ENCODE results near the gene SSRP1. TPM values are rescaled to one million over a fixed set of nuclear protein-coding genes. Genes with fewer than 3 reads are reported as not detected.
A peak's percentile ranks its signal among the peaks of the same experiment; 100 is the strongest.
"Not testable (repeated sequence)": the region's sequence is repeated elsewhere in the genome, so short reads cannot be mapped to it uniquely, and the experiment has no call there.

Gene SSRP1
- total RNA-seq, 8 experiments from 2014 or later, result 64.9 to 164 (median 101) TPM

DNA sequence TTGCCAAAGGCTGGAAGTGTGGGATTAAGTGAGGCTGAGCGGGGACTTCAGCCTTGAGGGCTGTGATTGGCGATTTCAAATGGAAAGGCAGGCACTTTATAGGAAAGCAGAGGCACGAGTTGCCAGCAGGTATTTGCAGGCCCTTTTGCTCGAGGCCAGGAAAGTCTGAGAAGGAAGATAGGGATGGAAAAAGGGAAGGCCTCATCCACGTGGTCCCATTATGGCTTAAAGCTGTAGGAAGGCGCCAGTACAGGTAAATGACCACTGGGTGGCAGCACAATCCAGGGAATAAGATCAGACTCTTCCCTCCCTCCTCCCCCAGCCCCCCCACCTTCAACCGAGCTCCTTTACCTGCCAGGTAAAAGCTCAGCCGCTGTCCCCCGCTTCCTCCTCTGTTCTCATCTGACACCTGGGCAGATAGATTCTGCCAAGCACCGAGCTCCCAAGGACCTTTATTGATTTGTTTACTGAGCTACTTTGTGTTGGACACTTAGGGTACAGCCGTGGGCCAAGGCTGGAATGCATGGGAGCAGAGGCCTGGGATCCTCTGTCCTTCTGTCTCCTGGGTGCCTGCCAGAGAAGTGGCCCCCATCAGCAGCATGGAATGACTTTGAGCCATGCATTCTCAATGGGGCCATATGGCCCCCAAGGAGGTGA is 10.0 kb upstream of the SSRP1 start:
- Histone ChIP-seq H3K27ac (no peak overlapping the region), H3K4me1 (replicated peaks in 1 of 2) (peaks cover 33% of the 10 kb centered on the region in 2 donors), H3K4me3 (no peak overlapping the region)
- in situ Hi-C loops (cut with MboI; ENCODE audit: low pct_unique_long_range_greater_than_20kb in 2 of 9, low sequenced_read_pairs in 9 of 9, unreplicated experiment in 9 of 9), result loop anchor here in 2 of 9 experiments (25.0 kb wide), 2 partner anchors 117 to 167 kb away; partner anchors contain the start of genes RTN4RL2 (in 1 of the 2) and SLC43A1 (in 1 of the 2)
- 0 to 100% (median 31%) methylated on average over 1 to 8 of the region's 11 CpGs; no CpG with 5 or more reads in 2 of the 10 experiments for WGBS, 10 experiments
- ATAC-seq (replicated peaks in 6 of 8), result peak; percentile 48 to 89 (median 58)

DNA sequence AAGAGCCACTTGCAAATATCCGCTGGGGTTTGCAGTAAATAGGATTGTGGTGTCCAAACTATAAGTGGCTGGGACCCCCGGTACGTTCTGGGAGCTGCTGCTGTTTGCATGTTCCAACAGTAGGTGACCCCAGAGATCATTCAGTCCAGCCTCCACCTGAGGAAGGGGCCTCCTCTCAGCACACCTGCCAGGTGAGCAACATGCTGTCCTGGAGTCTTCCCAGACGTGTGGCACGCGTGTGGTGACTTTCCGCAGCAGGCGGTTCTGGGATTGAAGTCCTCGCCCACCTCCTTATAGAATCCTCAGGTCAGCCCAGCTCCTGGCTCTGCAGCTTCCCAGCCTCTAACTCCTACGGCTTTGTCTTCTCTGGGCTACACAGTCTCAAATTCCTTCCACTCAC is 9.1 kb upstream of the SSRP1 start:
- Histone ChIP-seq H3K27ac (no peak overlapping the region), H3K4me3 (no peak overlapping the region), H3K4me1 (replicated peaks in 1 of 2) (peaks cover 36 to 39% of the 10 kb centered on the region in 2 donors)
- in situ Hi-C loops (cut with MboI; ENCODE audit: low pct_unique_long_range_greater_than_20kb in 2 of 9, low sequenced_read_pairs in 9 of 9, unreplicated experiment in 9 of 9), result loop anchor here in 2 of 9 experiments (25.0 kb wide), 2 partner anchors 117 to 167 kb away; partner anchors contain the start of genes RTN4RL2 (in 1 of the 2) and SLC43A1 (in 1 of the 2)
- no peak for ATAC-seq (replicated peaks in 6 of 8)
- 95 to 100% (median 96%) methylated on average over 2 to 3 of the region's 10 CpGs; no CpG with 5 or more reads in 7 of the 10 experiments for WGBS, 10 experiments

DNA sequence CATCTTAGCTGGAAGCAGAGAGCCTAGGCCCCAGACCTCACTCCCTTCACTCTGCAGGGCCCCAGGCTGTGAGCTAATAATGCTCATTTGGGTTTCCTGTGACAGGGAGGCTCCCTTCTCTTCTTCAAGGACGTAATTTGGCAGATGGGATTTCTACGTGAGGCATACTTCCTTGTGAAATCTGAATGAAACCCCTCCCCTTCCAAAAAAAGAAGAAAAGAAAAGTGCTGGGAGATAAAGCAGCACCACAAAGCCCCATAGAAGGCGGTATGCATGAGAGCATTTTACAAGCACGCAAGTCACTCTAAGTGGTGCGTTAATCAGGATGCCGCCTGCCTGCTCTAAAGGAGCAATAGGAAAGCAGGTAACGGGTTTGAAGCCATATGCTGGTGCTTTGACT is 8.1 kb upstream of the SSRP1 start:
- peak in 2 of 8 experiments; percentile 14 to 41 for ATAC-seq (replicated peaks in 6 of 8)
- peak overlapping the region in 1 of 2 donors; percentile 34 for H3K27ac ChIP-seq
- H3K4me3 ChIP-seq, result no peak overlapping the region
- WGBS, 10 experiments, result 40 to 73% (median 55%) methylated on average over 1 to 7 of the region's 7 CpGs; no CpG with 5 or more reads in 3 of the 10 experiments
- peaks cover 41 to 44% of the 10 kb centered on the region in 2 donors for H3K4me1 ChIP-seq (replicated peaks in 1 of 2)
- in situ Hi-C loops (cut with MboI; ENCODE audit: low pct_unique_long_range_greater_than_20kb in 2 of 9, low sequenced_read_pairs in 9 of 9, unreplicated experiment in 9 of 9), result loop anchor here in 2 of 9 experiments (25.0 kb wide), 2 partner anchors 118 to 168 kb away; partner anchors contain the start of genes RTN4RL2 (in 1 of the 2) and SLC43A1 (in 1 of the 2)

DNA sequence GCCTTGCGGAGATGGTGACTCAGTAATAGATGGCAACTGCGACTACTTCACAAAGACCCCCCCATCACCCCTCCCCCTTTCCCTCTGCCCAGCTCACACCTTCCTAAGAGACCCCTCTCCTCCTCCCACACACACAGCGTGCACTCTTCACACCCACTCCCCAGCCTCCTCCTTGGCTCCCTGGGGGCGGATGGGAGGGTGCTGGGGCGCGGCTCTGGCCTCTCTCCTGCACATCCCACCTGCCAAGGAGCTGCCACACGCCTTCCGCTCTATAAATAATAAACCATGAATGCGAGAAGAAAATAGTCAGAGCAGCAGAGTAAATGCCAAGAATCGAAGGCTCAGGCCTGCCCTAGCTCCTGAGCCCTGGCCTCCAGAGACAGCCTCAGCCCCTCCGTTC is 7.0 kb upstream of the SSRP1 start:
- Histone ChIP-seq H3K4me1 (replicated peaks in 1 of 2) (peaks cover 47 to 50% of the 10 kb centered on the region in 2 donors), H3K27ac (no peak overlapping the region), H3K4me3 (no peak overlapping the region)
- in situ Hi-C loops (cut with MboI; ENCODE audit: low pct_unique_long_range_greater_than_20kb in 2 of 9, low sequenced_read_pairs in 9 of 9, unreplicated experiment in 9 of 9), result loop anchor here in 2 of 9 experiments (25.0 kb wide), 2 partner anchors 120 to 170 kb away; partner anchors contain the start of genes RTN4RL2 (in 1 of the 2) and SLC43A1 (in 1 of the 2)
- 40 to 100% (median 56%) methylated on average over 1 to 2 of the region's 11 CpGs; no CpG with 5 or more reads in 6 of the 10 experiments for WGBS, 10 experiments
- no peak for ATAC-seq (replicated peaks in 6 of 8)

DNA sequence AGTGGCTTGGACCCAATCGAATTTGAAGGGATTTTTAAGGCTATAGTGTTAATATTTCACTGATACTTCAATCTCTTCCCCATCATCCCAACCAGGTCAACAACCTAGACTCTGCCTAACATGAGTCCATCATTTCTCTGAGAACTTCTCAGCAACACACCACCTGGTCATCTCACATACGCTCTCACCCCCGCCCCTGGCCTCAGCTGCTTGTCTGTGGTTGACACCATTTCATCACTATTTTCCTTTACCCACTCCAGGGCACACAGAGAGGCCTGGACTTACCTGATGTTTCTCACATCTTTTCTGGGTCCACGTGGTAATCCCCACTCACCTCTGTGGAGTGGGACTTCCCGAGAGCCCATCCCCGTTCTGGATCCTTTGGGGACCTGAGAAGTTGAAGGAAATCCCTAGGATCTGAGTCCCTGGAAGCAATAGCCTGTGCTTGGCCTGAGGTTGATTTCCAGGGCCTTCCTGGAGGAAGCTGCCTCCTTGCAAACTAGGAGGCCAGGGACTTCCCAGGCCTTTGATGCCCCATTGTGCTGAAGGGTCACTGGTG is 5.6 kb upstream of the SSRP1 start:
- in situ Hi-C loops (cut with MboI; ENCODE audit: low pct_unique_long_range_greater_than_20kb in 2 of 9, low sequenced_read_pairs in 9 of 9, unreplicated experiment in 9 of 9), result loop anchor here in 2 of 9 experiments (25.0 kb wide), 2 partner anchors 121 to 171 kb away; partner anchors contain the start of genes RTN4RL2 (in 1 of the 2) and SLC43A1 (in 1 of the 2)
- no peak for ATAC-seq (replicated peaks in 6 of 8)
- no peak overlapping the region for H3K27ac ChIP-seq
- peaks cover 54 to 55% of the 10 kb centered on the region in 2 donors for H3K4me1 ChIP-seq (replicated peaks in 1 of 2)
- peak overlapping the region in 1 of 5 donors; percentile 29 for H3K4me3 ChIP-seq
- WGBS, 10 experiments, result 0 to 88% (median 80%) methylated on average over 1 to 3 of the region's 6 CpGs; no CpG with 5 or more reads in 5 of the 10 experiments

DNA sequence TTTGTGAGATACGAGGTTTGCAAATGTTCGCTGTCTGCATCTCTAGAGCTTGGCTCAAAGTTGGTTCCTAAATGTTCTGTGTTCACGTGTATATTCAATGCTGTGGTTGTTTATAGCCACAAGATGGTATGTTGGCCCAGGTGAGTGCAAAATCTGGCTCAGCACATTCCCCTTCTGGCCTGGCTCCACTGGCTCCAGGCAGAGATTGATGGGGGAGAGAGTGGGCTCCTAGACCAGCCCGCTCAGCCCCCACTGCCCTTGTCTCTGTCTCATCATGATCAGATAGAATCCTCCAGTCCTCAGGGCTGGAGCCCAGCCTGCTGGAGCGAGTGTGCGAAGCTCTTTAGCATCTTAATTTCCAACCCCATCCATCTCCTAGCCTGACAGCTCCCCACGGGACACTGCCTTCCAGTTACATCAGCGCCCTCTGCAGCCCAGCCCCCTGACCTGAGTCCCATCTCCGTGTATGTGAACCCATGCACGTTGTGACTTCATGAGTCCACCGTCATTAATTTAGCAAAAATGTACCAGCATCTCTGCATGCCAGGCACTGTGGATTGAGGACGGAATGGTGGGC is 4.4 kb upstream of the SSRP1 start:
- Histone ChIP-seq H3K27ac (peak overlapping the region; percentile 70 to 85), H3K4me1 (replicated peaks in 1 of 2) (peaks cover 52 to 55% of the 10 kb centered on the region in 2 donors), H3K4me3 (peak overlapping the region in 4 of 5 donors; percentile 4 to 29 (median 20))
- in situ Hi-C loops (cut with MboI; ENCODE audit: low pct_unique_long_range_greater_than_20kb in 2 of 9, low sequenced_read_pairs in 9 of 9, unreplicated experiment in 9 of 9), result loop anchor here in 2 of 9 experiments (25.0 kb wide), 2 partner anchors 122 to 172 kb away; partner anchors contain the start of genes RTN4RL2 (in 1 of the 2) and SLC43A1 (in 1 of the 2)
- 7 to 54% (median 30%) methylated on average over 2 to 11 of the region's 12 CpGs; no CpG with 5 or more reads in 3 of the 10 experiments for WGBS, 10 experiments
- ATAC-seq (replicated peaks in 6 of 8), result peak; percentile 37 to 86 (median 84)

DNA sequence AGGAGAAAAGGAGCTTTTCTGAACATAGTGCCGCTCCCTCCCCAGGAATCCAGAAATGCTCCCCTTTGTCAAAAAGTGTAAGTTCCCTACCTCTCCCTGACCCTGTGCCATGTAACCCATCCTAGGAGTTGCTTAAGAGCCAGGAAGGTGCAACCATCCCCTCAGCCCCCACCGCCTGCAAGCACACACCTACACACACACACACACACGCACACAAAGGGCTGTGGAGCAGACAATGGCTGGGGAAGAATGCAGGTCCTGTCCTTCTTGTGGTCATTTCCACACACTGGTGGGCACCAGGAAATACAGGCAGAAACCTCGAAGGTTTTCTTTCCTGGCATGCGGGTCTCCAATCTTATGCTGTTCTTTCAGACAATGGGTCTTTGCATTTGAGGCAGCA is 3.6 kb upstream of the SSRP1 start:
- in situ Hi-C loops (cut with MboI; ENCODE audit: low pct_unique_long_range_greater_than_20kb in 2 of 9, low sequenced_read_pairs in 9 of 9, unreplicated experiment in 9 of 9), result loop anchor here in 2 of 9 experiments (25.0 kb wide), 2 partner anchors 123 to 173 kb away; partner anchors contain the start of genes RTN4RL2 (in 1 of the 2) and SLC43A1 (in 1 of the 2)
- no peak for ATAC-seq (replicated peaks in 6 of 8)
- WGBS, 10 experiments, result 65 to 80% (median 73%) methylated on average over 1 to 3 of the region's 5 CpGs; no CpG with 5 or more reads in 6 of the 10 experiments
- Histone ChIP-seq H3K4me1 (replicated peaks in 1 of 2) (peaks cover 55 to 58% of the 10 kb centered on the region in 2 donors), H3K27ac (peak overlapping the region; percentile 73 to 85), H3K4me3 (peak overlapping the region in 4 of 5 donors; percentile 3 to 29 (median 20))

DNA sequence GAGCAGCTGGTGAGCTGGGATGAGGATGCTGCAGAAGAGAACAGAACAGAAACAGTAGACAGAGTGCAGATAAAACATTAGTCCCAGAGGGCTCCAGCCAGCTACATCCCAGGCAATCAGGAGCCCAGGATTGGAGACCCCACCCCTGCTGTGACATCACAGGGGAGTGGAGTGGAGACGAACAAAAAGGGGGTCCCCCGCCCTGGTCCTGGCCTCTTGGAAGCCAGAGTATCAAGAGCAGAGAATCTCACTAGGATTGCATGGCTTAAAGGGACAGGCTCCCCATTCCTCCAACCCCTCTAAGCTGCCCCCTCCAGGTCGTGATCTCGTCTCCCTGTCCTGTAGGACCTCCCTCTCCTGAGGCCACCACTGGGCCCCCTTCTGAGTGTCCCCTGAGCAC is 2.5 kb upstream of the SSRP1 start, which contains the start of gene P2RX3:
Gene P2RX3, plus strand, starts transcription at position 211 of the 400 bp plus-strand sequence. CDS start 199 bp downstream, outside the sequence.
- in situ Hi-C loops (cut with MboI; ENCODE audit: low pct_unique_long_range_greater_than_20kb in 2 of 9, low sequenced_read_pairs in 9 of 9, unreplicated experiment in 9 of 9), result loop anchor here in 2 of 9 experiments (25.0 kb wide), 2 partner anchors 124 to 174 kb away; partner anchors contain the start of genes RTN4RL2 (in 1 of the 2) and SLC43A1 (in 1 of the 2)
- peak within 1 kb of the TSS; percentile 73 to 85 for H3K27ac ChIP-seq
- ATAC-seq (replicated peaks in 6 of 8), result peak in 3 of 8 experiments; percentile 24 to 40 (median 25)
- WGBS, 10 experiments, result 0 to 38% methylated on average over 1 to 2 of the region's 4 CpGs; no CpG with 5 or more reads in 8 of the 10 experiments
- H3K4me3 ChIP-seq, result peak within 1 kb of the TSS in 4 of 5 donors; percentile 5 to 29 (median 20)
- H3K4me1 ChIP-seq (replicated peaks in 1 of 2), result peaks cover 49 to 50% of the 10 kb centered on the region in 2 donors

DNA sequence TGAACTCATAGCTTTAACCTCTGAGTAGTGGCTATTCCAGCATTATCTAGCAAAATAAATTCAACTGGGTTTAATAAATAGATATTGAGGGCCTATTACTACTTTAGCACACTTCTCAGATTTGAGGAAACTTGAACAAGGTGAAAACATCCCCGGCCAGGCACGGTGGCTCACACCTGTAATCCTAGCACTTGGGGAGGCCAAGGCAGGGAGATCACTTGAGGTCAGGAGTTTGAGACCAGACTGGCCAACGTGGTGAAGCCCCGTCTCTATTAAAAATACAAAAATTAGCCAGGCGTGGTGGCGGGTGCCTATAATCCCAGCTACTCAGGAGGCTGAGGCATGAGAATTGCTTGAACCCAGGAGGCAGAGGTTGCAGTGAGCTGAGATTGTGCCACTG is 1.2 kb upstream of the SSRP1 start:
- in situ Hi-C loops (cut with MboI; ENCODE audit: low pct_unique_long_range_greater_than_20kb in 2 of 9, low sequenced_read_pairs in 9 of 9, unreplicated experiment in 9 of 9), result loop anchor here in 2 of 9 experiments (25.0 kb wide), 2 partner anchors 125 to 175 kb away; partner anchors contain the start of genes RTN4RL2 (in 1 of the 2) and SLC43A1 (in 1 of the 2)
- 80 to 100% (median 92%) methylated on average over 2 to 6 of the region's 6 CpGs; no CpG with 5 or more reads in 3 of the 10 experiments for WGBS, 10 experiments
- not testable (repeated sequence) for ATAC-seq (replicated peaks in 6 of 8); H3K27ac ChIP-seq; H3K4me3 ChIP-seq
- peaks cover 41 to 45% of the 10 kb centered on the region in 2 donors for H3K4me1 ChIP-seq (replicated peaks in 1 of 2)

DNA sequence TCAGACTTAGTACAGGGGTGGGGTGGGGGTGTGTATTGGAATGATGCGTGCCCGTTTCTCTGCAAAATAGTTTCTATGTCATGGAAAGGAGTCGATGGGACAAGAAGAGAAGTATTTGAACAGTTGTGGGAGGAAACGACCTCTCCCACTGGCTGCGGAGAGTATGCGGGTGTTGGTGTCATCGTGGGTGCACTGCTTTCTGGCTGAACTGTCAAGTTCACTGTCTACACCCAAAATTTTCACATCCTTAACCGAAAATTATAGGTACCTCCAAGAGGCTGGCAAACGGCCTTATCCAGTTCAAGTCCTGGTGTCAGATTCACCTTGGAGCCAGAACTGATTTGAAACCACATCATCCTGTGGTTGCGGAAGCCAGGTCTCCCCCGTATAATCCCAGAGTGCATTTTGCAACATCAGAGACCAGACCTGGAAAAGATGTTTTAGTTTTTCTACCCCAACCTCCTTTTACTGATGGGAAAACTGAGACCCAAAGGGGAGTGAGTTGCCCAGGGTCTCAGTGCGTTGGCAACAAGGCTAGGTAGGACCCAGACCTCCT is 497 bp upstream of the SSRP1 start:
- 42 to 100% (median 67%) methylated on average over 1 to 10 of the region's 12 CpGs; no CpG with 5 or more reads in 1 of the 10 experiments for WGBS, 10 experiments

DNA sequence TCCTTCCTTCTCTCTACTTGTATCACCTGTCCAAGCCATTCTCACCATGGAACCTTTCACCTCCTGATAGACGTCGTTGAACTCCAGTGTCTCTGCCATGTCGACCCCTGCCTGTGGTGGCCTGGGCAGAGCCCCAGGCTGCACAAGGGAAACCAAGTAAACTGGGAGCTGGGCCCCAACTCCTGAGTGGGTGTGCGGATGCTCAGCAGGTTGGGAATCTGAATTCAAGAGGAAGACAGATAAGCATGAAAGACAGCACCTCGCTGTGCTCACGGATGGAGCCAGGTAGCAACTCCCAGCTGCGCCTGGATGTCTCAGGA is 709 bp downstream of the SSRP1 start:
- WGBS, 10 experiments, result 0 to 5% (median 0%) methylated on average over 2 to 6 of the region's 7 CpGs; no CpG with 5 or more reads in 6 of the 10 experiments
- no peak for ATAC-seq (replicated peaks in 6 of 8)
- Histone ChIP-seq H3K4me3 (peak overlapping the region; percentile 77 to 99 (median 91)), H3K4me1 (replicated peaks in 1 of 2) (peaks cover 31 to 38% of the 10 kb centered on the region in 2 donors), H3K27ac (peak overlapping the region; percentile 92 to 95)
- in situ Hi-C loops (cut with MboI; ENCODE audit: low pct_unique_long_range_greater_than_20kb in 2 of 9, low sequenced_read_pairs in 9 of 9, unreplicated experiment in 9 of 9), result loop anchor here in 2 of 9 experiments (25.0 kb wide), 2 partner anchors 127 to 177 kb away; partner anchors contain the start of genes RTN4RL2 (in 1 of the 2) and SLC43A1 (in 1 of the 2)

More for the DNA sequence above, 497 bp upstream of the SSRP1 start:
- Histone ChIP-seq H3K4me3 (peak overlapping the region; percentile 77 to 99 (median 91)), H3K27ac (peak overlapping the region; percentile 92 to 95), H3K4me1 (replicated peaks in 1 of 2) (peaks cover 38 to 45% of the 10 kb centered on the region in 2 donors)
- in situ Hi-C loops (cut with MboI; ENCODE audit: low pct_unique_long_range_greater_than_20kb in 2 of 9, low sequenced_read_pairs in 9 of 9, unreplicated experiment in 9 of 9), result loop anchor here in 2 of 9 experiments (25.0 kb wide), 2 partner anchors 126 to 176 kb away; partner anchors contain the start of genes RTN4RL2 (in 1 of the 2) and SLC43A1 (in 1 of the 2)
- ATAC-seq (replicated peaks in 6 of 8), result peak in 2 of 8 experiments; percentile 7 to 10

Measured in motor neuron (in vitro differentiated cells).